GM12878 (cell line): ENCODE measurements around the gene KDSR.

ENCODE experiments used
- CHD4 ChIP-seq: fragments of 200-600 bp; sonication (generic); IDR thresholded peaks from 2 replicates; pipeline ENCODE4 v1.6.1; 2016; ENCODE audit warnings: mild to moderate bottlenecking
- EZH2 ChIP-seq: IDR thresholded peaks from 2 replicates; pipeline ENCODE4 v1.6.1; 2012; ENCODE audit warnings: low read depth, mild to moderate bottlenecking, control low read depth, inconsistent platforms, low read length, borderline replicate concordance; ENCODE audit not compliant: control insufficient read depth
- HDGF ChIP-seq: fragments of 450-650 bp; IDR thresholded peaks from 2 replicates; pipeline ENCODE4 v1.6.1; 2016; ENCODE audit warnings: antibody characterized with exemption
- RFX5 ChIP-seq: IDR thresholded peaks from 2 replicates; pipeline ENCODE4 v1.6.1; 2011; ENCODE audit warnings: low read depth, low read length, improper control_type of control experiment

GRCh38 chr18:63367053-63367953 is at the start of gene KDSR:
- no peak for TF ChIP-seq RFX5
- TF ChIP-seq EZH2, result no peak
- TF ChIP-seq HDGF, result no peak
- TF ChIP-seq CHD4, result no peak
